Fibroblast of mammary gland (primary cell): ENCODE results near the gene FAM120C.

ENCODE experiments used
- DNase-seq: peaks from one replicate; pipeline ENCODE4 v3.0.0-alpha.2; 2010; ENCODE audit warnings: low read depth
- H3K4me3 ChIP-seq: 2 replicates; pipeline ENCODE4 v1.5.1; 2011; ENCODE audit warnings: low read depth, mild to moderate bottlenecking, low read length, moderate library complexity; ENCODE audit not compliant: control insufficient read depth
- CTCF ChIP-seq: conservative IDR thresholded peaks from 2 replicates; pipeline ENCODE4 v1.5.1; 2011; ENCODE audit warnings: low read depth, low read length, inconsistent platforms; ENCODE audit not compliant: control insufficient read depth, insufficient read depth

Gene FAM120C

GRCh38 chrX:54044126-54044876 is 138.8 kb downstream of the FAM120C start, which contains the start of gene PHF8:
TSS of gene PHF8 (minus strand) at chrX:54044473. CDS start at chrX:54042728, 1,745 bp downstream.
- H3K4me3 ChIP-seq = peak within 1 kb of the TSS; percentile 70
- no peak for TF ChIP-seq CTCF

GRCh38 chrX:54043541-54044125 is 139.4 kb downstream of the FAM120C start:
- no peak for TF ChIP-seq CTCF
- H3K4me3 ChIP-seq = peak overlapping the region; percentile 70
- DNase-seq = peak; percentile 17

More at GRCh38 chrX:54044126-54044876, 138.8 kb downstream of the FAM120C start, which contains the start of gene PHF8:
- peak; percentile 90 for DNase-seq

- no peak for DNase-seq
- TF ChIP-seq CTCF = no peak
- peak overlapping the region; percentile 70 for H3K4me3 ChIP-seq
Observed at GRCh38 chrX:54043056-54043455, 140.0 kb downstream of the FAM120C start.

- H3K4me3 ChIP-seq = peak overlapping the region; percentile 70
- peak; percentile 25 for TF ChIP-seq CTCF
- peak; percentile 64 for DNase-seq
Observed at GRCh38 chrX:54042609-54043021, 140.4 kb downstream of the FAM120C start.

GRCh38 chrX:54030329-54030728 is 152.7 kb downstream of the FAM120C start:
- no peak for TF ChIP-seq CTCF
- H3K4me3 ChIP-seq = no peak overlapping the region
- DNase-seq = no peak

- no peak for DNase-seq
- no peak overlapping the region for H3K4me3 ChIP-seq
- no peak for TF ChIP-seq CTCF
Observed at GRCh38 chrX:54029529-54030143, 153.4 kb downstream of the FAM120C start.
